IPS-15b (cell line): ENCODE results near the gene NHERF2.

Experiments used
- H3K27me3 ChIP-seq: one replicate; pipeline ENCODE4 v1.6.1; 2013; ENCODE audit warnings: low read length; ENCODE audit not compliant: control insufficient read depth, insufficient read depth
- H3K36me3 ChIP-seq: one replicate; pipeline ENCODE4 v1.6.1; 2013; ENCODE audit warnings: low read length; ENCODE audit not compliant: control insufficient read depth, insufficient read depth
- H3K4me1 ChIP-seq: one replicate; pipeline ENCODE4 v1.6.1; 2013; ENCODE audit warnings: mild to moderate bottlenecking, low read length; ENCODE audit not compliant: control insufficient read depth, insufficient read depth
- H3K4me3 ChIP-seq: one replicate; pipeline ENCODE4 v1.5.1; 2013; ENCODE audit warnings: low read depth, low read length
- H3K9ac ChIP-seq: one replicate; pipeline ENCODE4 v1.6.1; 2013; ENCODE audit warnings: low read depth, mild to moderate bottlenecking, low read length
- H3K9me3 ChIP-seq: one replicate; pipeline ENCODE4 v1.6.1; 2013; ENCODE audit warnings: mild to moderate bottlenecking, low read length; ENCODE audit not compliant: control insufficient read depth, insufficient read depth

Gene NHERF2

DNA sequence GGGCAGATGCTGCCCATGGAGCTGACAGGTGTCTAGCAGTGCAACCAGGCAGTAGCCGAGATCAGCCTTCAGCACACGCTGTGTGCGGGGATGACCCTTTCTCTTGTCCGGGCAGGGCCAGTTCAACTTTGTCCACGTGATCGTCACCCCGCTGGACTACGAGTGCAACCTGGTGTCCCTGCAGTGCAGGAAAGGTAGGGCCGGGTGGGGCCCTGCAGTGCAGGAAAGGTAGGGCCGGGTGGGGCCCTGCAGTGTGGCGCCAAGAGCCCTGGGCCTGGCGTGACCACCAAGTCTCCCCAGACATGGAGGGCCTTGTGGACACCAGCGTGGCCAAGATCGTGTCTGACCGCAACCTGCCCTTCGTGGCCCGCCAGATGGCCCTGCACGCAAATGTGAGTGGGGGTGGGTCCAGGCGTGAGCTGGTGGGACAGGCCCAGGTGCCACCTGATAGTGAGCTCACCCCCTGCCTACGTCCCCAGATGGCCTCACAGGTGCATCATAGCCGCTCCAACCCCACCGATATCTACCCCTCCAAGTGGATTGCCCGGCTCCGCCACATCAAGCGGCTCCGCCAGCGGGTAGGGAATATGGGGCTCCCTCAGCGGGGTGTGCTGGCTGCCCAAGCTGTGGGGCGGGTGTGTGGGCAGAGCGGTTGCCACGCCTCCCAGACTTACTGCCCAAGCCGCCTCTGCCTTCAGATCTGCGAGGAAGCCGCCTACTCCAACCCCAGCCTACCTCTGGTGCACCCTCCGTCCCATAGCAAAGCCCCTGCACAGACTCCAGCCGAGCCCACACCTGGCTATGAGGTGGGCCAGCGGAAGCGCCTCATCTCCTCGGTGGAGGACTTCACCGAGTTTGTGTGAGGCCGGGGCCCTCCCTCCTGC is 61.3 kb downstream of the NHERF2 start:
- Histone ChIP-seq H3K27me3 (no peaks in the 10 kb centered on the region), H3K9ac (no peak overlapping the region), H3K4me3 (no peak overlapping the region), H3K9me3 (no peaks in the 10 kb centered on the region), H3K4me1 (no peaks in the 10 kb centered on the region), H3K36me3 (peaks cover 61% of the 10 kb centered on the region)
